ENCODE measurements around the gene CACNA1G.

Gene CACNA1G

GRCh38 chr17:50550661-50551432 is 9.7 kb upstream of the CACNA1G start:
- H3K27ac ChIP-seq: peak overlapping the region; percentile 94
- TF ChIP-seq CTCF (conservative IDR thresholded peaks at IDR 0.05): peak; percentile 91

DNA sequence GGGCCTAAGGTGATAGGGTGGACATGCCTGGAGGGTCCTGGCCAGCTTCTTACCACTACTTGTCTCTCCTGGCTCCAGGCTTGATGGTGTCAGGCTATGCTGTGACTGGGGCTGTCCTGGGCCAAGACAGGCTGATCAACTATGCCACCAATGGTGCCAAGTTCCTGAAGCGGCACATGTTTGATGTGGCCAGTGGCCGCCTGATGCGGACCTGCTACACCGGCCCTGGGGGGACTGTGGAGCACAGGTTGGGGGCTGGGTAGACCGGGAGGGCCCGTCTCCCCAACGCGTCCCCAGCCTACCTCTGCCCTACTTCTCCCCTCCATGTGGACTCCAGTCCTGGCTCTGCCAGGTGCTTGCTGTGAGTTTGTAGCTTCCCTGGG is 9.1 kb upstream of the CACNA1G start:
- no peak for TF ChIP-seq CTCF (conservative IDR thresholded peaks at IDR 0.05)
- peak overlapping the region; percentile 94; the same call in 1 of the 2 replicates for H3K27ac ChIP-seq

DNA sequence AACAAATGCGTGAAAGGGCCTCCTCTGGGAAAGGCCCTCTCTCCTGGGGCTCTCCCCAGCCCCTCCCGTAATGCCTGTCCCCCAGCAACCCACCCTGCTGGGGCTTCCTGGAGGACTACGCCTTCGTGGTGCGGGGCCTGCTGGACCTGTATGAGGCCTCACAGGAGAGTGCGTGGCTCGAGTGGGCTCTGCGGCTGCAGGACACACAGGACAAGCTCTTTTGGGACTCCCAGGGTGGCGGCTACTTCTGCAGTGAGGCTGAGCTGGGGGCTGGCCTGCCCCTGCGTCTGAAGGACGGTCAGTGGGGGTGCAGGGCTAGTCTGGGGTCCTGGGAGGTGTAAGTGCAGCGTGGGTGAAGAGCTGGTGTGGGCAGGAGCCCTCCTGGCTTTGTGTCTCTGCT is 8.6 kb upstream of the CACNA1G start:
- TF ChIP-seq CTCF (conservative IDR thresholded peaks at IDR 0.05): no peak

DNA sequence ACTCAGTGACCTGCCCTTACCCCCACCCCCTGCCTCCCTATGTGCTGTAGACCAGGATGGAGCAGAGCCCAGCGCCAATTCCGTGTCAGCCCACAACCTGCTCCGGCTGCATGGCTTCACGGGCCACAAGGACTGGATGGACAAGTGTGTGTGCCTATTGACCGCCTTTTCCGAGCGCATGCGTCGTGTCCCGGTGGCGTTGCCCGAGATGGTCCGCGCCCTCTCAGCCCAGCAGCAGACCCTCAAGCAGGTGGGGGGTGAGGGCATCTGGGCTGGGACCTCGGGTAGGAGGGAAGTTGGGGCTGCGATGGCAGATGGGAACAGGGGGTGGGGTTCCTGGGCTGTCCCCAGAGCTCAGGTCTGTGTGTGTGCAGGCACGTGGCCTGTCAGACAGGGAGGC is 6.3 kb upstream of the CACNA1G start:
- peak overlapping the region; percentile 10; the same call in 1 of the 2 replicates for H3K27ac ChIP-seq

More for the DNA sequence above, 8.6 kb upstream of the CACNA1G start:
- peak overlapping the region; percentile 94; the same call in 1 of the 2 replicates for H3K27ac ChIP-seq

GRCh38 chr17:50556803-50557202 is 3.7 kb upstream of the CACNA1G start:
- H3K27ac ChIP-seq: peak overlapping the region; percentile 34
- TF ChIP-seq CTCF (conservative IDR thresholded peaks at IDR 0.05): no peak

More for the DNA sequence above, 6.3 kb upstream of the CACNA1G start:
- no peak for TF ChIP-seq CTCF (conservative IDR thresholded peaks at IDR 0.05)

DNA sequence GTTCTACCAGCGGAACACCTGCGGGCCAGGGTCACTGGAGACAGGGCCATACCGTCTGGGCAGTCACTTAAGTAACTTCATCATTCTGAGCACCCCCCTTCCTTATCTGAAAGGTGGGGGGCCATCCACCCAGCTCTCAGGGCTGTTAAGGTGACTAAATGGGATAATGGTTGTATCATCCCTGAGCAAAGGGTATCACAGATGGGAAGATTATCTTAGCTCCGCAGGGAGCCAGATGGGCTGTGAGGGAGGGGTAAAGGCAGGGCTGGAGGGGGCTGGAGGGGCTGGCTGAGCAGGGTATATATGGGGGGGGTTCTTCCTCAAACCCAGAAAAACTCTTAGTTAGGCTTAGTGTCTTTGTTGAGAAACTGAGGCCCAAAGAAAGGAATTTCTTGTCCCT is 2.9 kb upstream of the CACNA1G start:
- TF ChIP-seq CTCF (conservative IDR thresholded peaks at IDR 0.05): no peak
- peak overlapping the region; percentile 34; the same call in 1 of the 2 replicates for H3K27ac ChIP-seq

DNA sequence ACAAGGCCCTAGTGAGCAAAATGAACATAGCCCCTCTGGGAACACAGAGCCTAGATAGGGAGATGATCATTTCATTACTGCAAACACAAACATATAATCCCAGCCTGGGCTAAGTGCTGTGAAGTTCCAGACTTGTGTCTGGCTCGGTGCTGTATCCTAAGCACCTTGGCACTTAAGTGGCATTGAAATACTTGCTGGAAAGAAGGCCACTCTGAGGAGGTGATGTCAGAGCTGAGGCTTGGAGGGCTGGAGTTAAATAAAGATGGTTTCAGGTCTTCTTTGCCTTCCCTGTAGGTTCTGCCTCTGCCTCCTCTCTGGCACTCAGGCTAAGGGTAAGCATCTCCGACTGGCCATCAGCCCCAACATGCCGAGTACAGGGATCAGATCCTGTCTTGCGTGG is 2.4 kb upstream of the CACNA1G start:
- no peak for TF ChIP-seq CTCF (conservative IDR thresholded peaks at IDR 0.05)
- no peak overlapping the region for H3K27ac ChIP-seq

Data from VCaP (cell line).